GM18907 (cell line): ENCODE data around the gene FSIP2.

Experiments
- ATAC-seq: cut with Tn5 transposase; IDR thresholded peaks from one replicate; pipeline ENCODE4 v1.9.1; 2021; ENCODE audit warnings: mild to moderate bottlenecking, moderate library complexity; ENCODE audit not compliant: unreplicated experiment

The FSIP2 gene

GRCh38 chr2:185880396-185880795, 141.8 kb downstream of the FSIP2 start:
- no peak for ATAC-seq
